ENCODE results near the gene CCDC183.

DNA sequence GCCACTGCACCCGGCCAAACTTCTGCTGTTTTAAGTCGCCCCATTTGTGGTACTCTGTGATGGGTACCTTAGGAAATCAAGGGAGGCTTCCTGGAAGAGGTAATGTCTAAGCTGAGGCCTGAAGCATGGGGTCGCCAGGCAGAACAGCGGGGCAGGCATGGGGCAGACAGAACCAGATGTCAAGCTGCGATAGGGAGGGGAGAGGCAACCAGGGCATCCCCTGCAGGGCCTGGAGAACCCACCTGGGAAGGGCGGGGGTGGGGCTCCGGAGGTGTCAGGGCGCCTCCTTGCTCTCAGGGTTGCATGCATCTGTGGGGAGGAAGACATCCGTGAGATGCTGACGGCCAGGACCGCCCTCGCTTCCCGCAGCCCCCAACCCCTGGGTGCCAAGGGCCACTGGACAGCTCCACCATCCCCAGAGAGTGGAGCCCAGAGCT is 34.6 kb upstream of the CCDC183 start:
- TF ChIP-seq, protein P1, sequence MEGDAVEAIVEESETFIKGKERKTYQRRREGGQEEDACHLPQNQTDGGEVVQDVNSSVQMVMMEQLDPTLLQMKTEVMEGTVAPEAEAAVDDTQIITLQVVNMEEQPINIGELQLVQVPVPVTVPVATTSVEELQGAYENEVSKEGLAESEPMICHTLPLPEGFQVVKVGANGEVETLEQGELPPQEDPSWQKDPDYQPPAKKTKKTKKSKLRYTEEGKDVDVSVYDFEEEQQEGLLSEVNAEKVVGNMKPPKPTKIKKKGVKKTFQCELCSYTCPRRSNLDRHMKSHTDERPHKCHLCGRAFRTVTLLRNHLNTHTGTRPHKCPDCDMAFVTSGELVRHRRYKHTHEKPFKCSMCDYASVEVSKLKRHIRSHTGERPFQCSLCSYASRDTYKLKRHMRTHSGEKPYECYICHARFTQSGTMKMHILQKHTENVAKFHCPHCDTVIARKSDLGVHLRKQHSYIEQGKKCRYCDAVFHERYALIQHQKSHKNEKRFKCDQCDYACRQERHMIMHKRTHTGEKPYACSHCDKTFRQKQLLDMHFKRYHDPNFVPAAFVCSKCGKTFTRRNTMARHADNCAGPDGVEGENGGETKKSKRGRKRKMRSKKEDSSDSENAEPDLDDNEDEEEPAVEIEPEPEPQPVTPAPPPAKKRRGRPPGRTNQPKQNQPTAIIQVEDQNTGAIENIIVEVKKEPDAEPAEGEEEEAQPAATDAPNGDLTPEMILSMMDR (IDR thresholded peaks at IDR 0.05; ENCODE audit: low read depth, low read length), result no peak
- TF ChIP-seq POLR2A (IDR thresholded peaks at IDR 0.05; ENCODE audit: extremely low read depth, insufficient read length), result no peak
- TF ChIP-seq, protein P2, sequence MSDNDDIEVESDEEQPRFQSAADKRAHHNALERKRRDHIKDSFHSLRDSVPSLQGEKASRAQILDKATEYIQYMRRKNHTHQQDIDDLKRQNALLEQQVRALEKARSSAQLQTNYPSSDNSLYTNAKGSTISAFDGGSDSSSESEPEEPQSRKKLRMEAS (IDR thresholded peaks at IDR 0.05; ENCODE audit: low read depth, low read length), result no peak
